HAP-1 (cell line): ENCODE results near the gene ATG2B.
"Not testable (repeated sequence)": the region's sequence is repeated elsewhere in the genome, so short reads cannot be mapped to it uniquely, and the experiment has no call there.

ENCODE experiments used
- DNase-seq, 2 experiments: peaks; one replicate each; pipeline ENCODE4 v3.0.0-alpha.2; 2016 to 2020; ENCODE audit warnings: low spot score in 2 of 2
- H3K27me3 ChIP-seq: fragments of 250-450 bp; sonication (Bioruptor Pico); 2 replicates; pipeline ENCODE4 v1.5.1; 2020; ENCODE audit warnings: low read depth, mild to moderate bottlenecking, moderate library complexity
- H3K36me3 ChIP-seq: fragments of 250-450 bp; sonication (Bioruptor Pico); replicated peaks from 2 replicates; pipeline ENCODE4 v1.5.1; 2020; ENCODE audit warnings: mild to moderate bottlenecking
- H3K4me1 ChIP-seq: fragments of 250-450 bp; sonication (Bioruptor Pico); 2 replicates; pipeline ENCODE4 v1.5.1; 2020; ENCODE audit warnings: mild to moderate bottlenecking
- H3K4me3 ChIP-seq: fragments of 250-450 bp; sonication (Bioruptor Pico); 2 replicates; pipeline ENCODE4 v1.5.1; 2020; ENCODE audit warnings: mild to moderate bottlenecking, moderate library complexity
- H3K9me3 ChIP-seq: fragments of 250-450 bp; sonication (Bioruptor Pico); 2 replicates; pipeline ENCODE4 v1.5.1; 2020; ENCODE audit warnings: mild to moderate bottlenecking, moderate library complexity
- in situ Hi-C: fragments of 300-500 bp; cut with MboI; formaldehyde crosslinking; loops from 3 replicates; pipeline ENCODE4 v1.14.3; 2020; ENCODE audit warnings: low sequenced_read_pairs, inconsistent platforms, mixed read lengths

The ATG2B gene

DNA sequence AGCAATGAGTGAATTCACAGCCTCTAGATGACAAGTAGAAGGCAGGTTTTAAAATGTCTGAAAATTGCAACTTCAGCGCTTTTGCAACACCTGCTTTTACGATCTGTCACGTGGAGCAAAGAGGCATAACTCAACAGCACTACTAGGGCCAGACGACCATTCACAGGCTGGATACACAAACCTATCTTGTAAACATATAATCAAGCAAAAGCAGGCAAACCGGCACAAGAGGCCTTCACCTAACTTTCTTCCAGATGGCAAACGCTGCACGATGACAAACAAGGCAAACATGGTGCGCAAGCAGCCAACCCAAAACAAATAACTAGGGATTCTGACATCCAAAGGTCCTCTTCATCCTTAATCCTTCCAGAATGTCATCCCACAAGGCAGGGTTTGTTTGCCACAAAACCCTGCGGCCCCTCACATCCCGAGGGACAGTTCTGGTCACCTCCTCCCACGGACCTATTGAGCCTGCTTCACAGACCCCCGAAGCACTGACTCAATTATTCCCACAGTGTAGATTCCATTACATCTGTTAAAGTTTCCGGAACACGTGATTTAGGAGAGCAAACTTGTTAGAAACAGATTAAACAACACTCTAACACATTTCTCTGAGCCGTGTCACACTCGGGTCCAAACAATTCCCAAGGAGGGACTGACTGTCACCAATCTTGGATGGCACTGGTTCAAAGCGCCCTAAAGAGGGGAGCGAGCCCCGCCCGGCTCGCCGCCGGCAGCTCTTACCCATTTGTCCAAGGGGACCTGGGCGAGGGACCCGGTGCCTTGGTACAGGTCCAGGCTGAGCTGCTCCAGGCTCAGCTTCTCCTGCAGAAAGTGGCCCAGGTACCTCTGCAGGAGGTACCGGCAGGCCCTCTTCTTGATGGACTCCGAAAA, 823 bp downstream of the ATG2B start:
- Histone ChIP-seq H3K36me3 (no peaks in the 10 kb centered on the region; the same call in 1 of the 2 replicates), H3K4me1 (peaks cover 16% of the 10 kb centered on the region), H3K27me3 (no peaks in the 10 kb centered on the region), H3K4me3 (peak overlapping the region; percentile 93), H3K9me3 (no peaks in the 10 kb centered on the region)
- in situ Hi-C loops, result no loop called here
- peak; percentile 23 to 55 for DNase-seq

DNA sequence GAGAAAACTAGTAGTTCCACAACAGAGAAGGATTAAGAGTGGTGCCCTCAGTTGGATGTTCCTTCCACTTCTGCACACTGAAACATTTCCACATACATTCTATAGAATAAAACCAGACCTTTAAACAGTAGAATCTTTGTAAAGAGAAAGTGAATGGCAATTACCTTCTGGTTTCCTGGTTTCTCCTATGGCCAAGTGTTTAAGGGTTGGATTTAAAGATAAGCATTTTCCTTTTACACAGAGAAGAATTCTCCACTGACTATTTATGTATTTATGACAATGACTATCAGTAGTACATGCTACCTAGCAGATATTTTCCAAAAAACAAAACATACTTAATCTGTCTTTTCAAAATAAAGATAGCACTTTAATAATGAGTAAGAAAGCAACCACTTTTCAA, 3.2 kb downstream of the ATG2B start:
- no peak for DNase-seq
- Histone ChIP-seq H3K4me1 (peaks cover 16% of the 10 kb centered on the region), H3K9me3 (no peaks in the 10 kb centered on the region), H3K36me3 (no peaks in the 10 kb centered on the region; the same call in 1 of the 2 replicates), H3K4me3 (no peak overlapping the region), H3K27me3 (no peaks in the 10 kb centered on the region)
- in situ Hi-C loops, result no loop called here

DNA sequence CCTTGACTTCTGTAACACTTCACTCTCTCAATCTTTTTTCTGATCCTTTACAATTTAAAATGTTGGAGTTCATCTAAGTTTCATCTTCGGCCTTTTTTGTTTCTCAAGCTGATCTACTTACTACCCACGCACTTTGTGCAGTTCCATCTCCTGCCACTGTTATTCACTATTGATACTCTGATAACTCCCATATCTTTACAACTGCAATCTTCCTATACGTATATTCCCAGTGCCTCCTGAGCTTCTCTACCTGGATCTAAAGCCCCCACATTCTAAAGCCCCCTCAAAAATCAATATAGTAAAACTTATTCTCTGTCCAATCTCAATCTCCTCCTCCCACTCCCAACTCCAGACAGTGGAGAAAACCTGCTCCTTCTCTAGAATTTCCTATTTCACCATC, 5.9 kb downstream of the ATG2B start:
- H3K9me3 ChIP-seq, result no peaks in the 10 kb centered on the region
- no peaks in the 10 kb centered on the region for H3K27me3 ChIP-seq
- no peaks in the 10 kb centered on the region for H3K36me3 ChIP-seq
- DNase-seq, result no peak
- no peak overlapping the region for H3K4me3 ChIP-seq
- peaks cover 11% of the 10 kb centered on the region for H3K4me1 ChIP-seq
- in situ Hi-C loops, result no loop called here

DNA sequence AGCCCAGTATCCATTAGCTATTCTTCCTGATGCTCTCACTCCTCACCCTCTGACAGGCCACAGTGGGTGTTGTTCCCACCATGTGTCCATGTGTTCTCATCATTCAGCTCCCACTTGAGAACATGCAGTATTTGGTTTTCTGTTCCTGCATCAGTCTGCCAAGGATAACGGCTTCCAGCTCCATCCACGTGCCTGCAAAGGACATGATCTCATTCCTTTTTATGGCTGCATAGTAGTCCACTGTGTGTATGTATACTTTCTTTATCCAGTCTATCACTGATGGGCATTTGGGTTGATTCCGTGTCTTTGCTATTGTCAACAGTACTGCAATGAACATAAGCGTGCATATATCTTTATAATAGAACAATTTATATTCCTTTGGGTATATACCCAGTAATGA, 8.9 kb downstream of the ATG2B start:
- H3K9me3 ChIP-seq, result no peaks in the 10 kb centered on the region
- no peak overlapping the region for H3K4me3 ChIP-seq
- no peak for DNase-seq
- in situ Hi-C loops, result no loop called here
- H3K36me3 ChIP-seq, result no peaks in the 10 kb centered on the region
- peaks cover 9% of the 10 kb centered on the region for H3K4me1 ChIP-seq
- H3K27me3 ChIP-seq, result no peaks in the 10 kb centered on the region

DNA sequence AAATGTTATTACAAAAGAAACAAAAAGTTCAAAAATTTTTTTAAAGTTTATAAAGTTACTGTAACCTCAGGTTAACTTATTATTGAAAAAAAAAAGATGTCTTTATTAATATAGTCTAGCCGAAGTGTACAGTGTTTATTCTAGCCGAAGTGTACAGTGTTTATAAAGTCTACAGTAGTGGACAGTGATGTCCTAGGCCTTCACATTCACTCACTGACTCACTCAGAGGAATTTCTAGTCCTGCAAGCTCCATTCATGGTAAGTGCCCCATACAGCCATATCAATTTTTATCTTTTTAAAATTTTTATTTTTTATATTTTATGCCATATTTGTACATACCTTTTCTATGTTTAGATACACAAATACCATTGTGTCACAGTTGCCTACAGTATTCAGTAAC, 10.4 kb downstream of the ATG2B start:
- H3K27me3 ChIP-seq, result no peaks in the 10 kb centered on the region
- peaks cover 9% of the 10 kb centered on the region for H3K4me1 ChIP-seq
- H3K36me3 ChIP-seq, result no peaks in the 10 kb centered on the region
- no peak for DNase-seq
- H3K4me3 ChIP-seq, result no peak overlapping the region
- H3K9me3 ChIP-seq, result no peaks in the 10 kb centered on the region
- in situ Hi-C loops, result no loop called here

DNA sequence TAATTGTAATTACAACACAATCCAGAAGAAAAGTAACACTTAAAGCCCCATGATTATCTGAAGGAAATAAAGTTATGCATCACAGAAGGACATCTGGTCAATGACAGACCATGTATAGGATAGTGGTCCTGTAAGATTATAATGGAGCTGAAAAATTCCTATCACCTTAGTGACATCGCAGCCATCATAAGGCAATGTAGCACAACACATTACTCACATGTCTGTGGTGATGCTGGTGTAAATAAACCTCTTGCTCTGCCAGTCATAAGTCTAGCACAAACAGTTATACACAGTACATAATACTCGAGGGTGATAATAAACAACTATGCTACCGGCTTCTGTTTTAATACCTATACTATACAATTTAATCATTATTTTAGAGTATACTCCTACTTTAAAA, 11.2 kb downstream of the ATG2B start:
- H3K4me3 ChIP-seq, result no peak overlapping the region
- H3K4me1 ChIP-seq, result peaks cover 9% of the 10 kb centered on the region
- no peaks in the 10 kb centered on the region for H3K27me3 ChIP-seq
- in situ Hi-C loops, result no loop called here
- H3K9me3 ChIP-seq, result no peaks in the 10 kb centered on the region
- no peaks in the 10 kb centered on the region for H3K36me3 ChIP-seq
- DNase-seq, result no peak

DNA sequence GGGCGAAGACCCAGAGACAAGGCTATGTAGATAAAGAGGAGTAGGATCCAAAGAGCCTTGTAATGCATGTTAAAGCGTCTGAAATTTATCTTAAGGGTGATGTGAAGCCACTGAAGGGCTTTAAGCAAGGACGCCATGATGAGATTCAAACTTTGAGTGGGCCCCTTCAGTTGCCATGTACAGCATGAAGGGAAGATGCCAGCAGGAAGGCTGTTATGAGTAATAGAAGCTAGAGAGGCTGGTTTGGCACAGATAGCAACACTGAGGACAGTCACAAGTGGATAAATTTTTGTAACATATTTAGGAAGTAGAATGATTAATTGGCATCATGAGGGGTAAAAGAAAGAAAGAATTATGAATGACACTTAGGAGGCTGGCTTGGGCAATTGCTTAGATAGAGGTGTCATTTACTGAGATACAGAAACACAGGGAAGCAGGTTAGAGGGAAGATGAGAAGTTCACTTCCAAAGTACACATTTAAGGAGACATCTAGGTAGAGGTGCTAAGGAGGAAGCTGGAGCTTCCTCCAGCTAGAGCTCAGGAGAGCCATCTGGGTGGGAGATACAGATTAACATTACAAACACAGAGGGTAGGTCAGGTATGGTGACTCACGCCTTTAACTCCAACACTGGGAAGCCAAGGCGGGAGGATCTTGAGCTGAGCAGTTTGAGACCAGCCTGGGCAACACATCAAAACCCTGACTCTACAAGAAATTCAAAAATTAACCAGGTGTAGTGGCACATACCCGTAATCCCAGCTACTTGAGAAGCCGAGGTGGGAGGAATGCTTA, 13.7 kb downstream of the ATG2B start:
- H3K4me1 ChIP-seq, result peaks cover 9% of the 10 kb centered on the region
- no peaks in the 10 kb centered on the region for H3K36me3 ChIP-seq
- no peak overlapping the region for H3K4me3 ChIP-seq
- in situ Hi-C loops, result no loop called here
- no peak for DNase-seq
- no peaks in the 10 kb centered on the region for H3K27me3 ChIP-seq
- H3K9me3 ChIP-seq, result no peaks in the 10 kb centered on the region

DNA sequence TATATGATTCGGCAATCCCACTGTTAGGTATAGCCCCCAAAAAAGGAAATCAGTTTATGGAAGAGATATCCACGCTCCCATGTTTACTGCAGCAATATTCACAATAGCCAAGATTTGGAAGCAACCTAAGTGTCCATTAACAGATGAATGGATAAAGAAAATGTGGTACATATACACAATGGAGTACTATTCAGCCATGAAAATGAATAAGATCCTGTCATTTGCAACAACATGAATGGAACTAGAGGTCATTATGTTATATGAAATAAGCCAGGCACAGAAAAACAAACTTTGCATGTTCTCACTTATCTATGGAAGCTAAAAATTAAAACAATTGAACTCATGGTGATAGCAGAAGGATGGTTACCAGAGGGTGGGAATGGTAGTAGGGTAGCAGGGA, 15.2 kb downstream of the ATG2B start:
- H3K36me3 ChIP-seq, in situ Hi-C loops, H3K9me3 ChIP-seq, H3K27me3 ChIP-seq, H3K4me1 ChIP-seq, H3K4me3 ChIP-seq, DNase-seq: not testable (repeated sequence)

DNA sequence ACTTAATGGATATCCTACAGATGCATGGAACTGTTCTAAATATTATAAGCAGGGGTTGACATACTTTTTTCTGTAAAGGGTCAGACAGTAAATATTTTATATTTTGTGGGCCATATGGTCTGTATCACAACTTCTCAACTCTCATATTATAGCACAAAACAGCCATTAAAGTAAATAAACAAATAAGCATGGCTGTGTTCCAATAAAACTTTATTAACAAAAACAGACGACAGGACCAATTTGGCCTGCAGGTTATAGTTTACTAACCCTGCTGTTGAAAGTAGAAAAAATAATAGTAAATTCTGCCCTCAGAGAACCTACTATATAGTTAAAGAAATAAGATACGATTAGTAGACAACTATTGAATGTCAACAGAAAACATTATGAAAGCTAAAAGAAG, 17.5 kb downstream of the ATG2B start:
- no peaks in the 10 kb centered on the region for H3K36me3 ChIP-seq
- no peaks in the 10 kb centered on the region for H3K9me3 ChIP-seq
- no peak for DNase-seq
- in situ Hi-C loops, result no loop called here
- peaks cover 6% of the 10 kb centered on the region for H3K4me1 ChIP-seq
- no peaks in the 10 kb centered on the region for H3K27me3 ChIP-seq
- no peak overlapping the region for H3K4me3 ChIP-seq

DNA sequence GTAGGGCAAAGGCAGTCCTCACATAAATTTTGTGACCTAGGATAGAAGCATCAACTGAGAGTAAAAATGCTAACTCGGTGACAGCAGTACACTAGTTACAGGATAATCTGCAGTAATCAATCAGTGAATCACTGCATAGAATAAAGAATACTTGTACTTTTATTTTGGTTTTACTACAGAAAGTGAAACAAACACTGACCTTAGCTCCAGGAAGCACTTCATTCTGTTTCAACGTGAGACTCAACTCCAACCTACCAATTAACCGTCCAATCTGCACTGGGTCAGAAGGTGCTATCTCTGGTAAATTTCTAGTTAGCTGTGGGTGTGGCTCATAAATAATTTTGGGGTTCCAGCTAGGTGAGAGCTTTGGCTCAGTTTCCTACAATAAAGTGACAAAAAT, 21.8 kb downstream of the ATG2B start:
- DNase-seq, result no peak
- Histone ChIP-seq H3K4me3 (no peak overlapping the region), H3K36me3 (peaks cover 8% of the 10 kb centered on the region; the same call in 1 of the 2 replicates), H3K9me3 (no peaks in the 10 kb centered on the region), H3K27me3 (no peaks in the 10 kb centered on the region), H3K4me1 (no peaks in the 10 kb centered on the region)
- in situ Hi-C loops, result no loop called here

DNA sequence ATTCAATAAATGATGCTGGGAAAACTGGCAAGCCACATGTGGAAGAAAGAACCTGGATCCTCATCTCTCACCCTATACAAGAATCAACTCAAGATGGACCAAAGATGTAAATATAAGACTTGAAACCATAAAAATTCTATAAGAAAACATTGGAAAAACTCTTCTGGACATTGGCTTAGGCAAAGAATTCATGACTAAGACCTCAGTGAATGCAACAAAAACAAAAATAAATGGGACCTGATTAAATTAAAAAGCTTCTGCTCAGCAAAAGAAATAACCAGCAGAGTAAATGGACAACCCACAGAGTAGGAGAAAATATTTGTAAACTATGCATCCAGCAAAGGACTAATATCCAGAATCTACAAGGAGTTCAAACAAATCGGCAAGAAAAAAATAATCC, 24.6 kb downstream of the ATG2B start:
- Histone ChIP-seq H3K4me3 (no peak overlapping the region), H3K9me3 (no peaks in the 10 kb centered on the region), H3K4me1 (no peaks in the 10 kb centered on the region; the same call in 1 of the 2 replicates), H3K27me3 (no peaks in the 10 kb centered on the region), H3K36me3 (peaks cover 8% of the 10 kb centered on the region; the same call in 1 of the 2 replicates)
- DNase-seq, result no peak
- in situ Hi-C loops, result no loop called here

DNA sequence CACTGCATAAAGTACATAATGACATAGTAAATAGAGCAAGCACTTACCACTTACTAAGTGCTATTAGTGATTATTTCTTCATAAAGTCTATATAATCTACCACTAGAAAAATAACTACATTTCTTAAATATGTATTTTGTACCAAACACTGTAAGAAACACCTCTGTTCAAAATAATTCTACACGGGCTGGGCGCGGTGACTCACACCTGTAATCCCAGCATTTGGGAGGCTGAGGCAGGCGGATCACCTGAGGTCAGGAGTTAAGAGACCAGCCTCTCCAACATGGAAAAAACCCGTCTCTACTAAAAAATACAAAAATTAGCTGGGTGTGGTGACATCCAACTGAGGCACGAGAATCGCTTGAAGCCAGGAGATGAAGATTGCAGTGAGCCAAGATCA, 38.9 kb downstream of the ATG2B start:
- H3K36me3 ChIP-seq, result peaks cover 8% of the 10 kb centered on the region; the same call in 1 of the 2 replicates
- H3K9me3 ChIP-seq, result no peaks in the 10 kb centered on the region
- H3K4me3 ChIP-seq, result no peak overlapping the region
- in situ Hi-C loops, result no loop called here
- DNase-seq, result no peak
- H3K4me1 ChIP-seq, result peaks cover 11% of the 10 kb centered on the region
- H3K27me3 ChIP-seq, result no peaks in the 10 kb centered on the region

DNA sequence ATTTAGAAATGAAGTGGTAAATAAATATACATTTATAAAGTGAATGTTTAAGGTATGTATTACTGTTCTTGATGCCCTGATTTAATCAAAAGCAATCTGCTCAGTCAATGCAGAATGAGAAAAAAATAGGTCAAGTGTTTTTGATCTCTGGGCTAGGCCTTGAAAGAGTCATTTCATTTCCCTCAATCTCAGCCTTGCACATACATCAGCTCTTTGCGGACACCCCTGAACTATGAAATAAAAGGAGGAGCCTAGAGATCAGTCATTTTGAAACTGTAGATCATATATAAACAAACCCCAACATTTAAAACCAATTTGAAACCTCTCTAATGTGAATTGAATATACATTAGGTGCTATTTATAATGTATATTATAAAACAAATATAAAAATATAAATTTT, 42.5 kb downstream of the ATG2B start:
- no peaks in the 10 kb centered on the region for H3K9me3 ChIP-seq
- H3K4me3 ChIP-seq, result no peak overlapping the region
- no peaks in the 10 kb centered on the region for H3K27me3 ChIP-seq
- peaks cover 19% of the 10 kb centered on the region for H3K36me3 ChIP-seq
- DNase-seq, result no peak
- peaks cover 11% of the 10 kb centered on the region for H3K4me1 ChIP-seq
- in situ Hi-C loops, result no loop called here

DNA sequence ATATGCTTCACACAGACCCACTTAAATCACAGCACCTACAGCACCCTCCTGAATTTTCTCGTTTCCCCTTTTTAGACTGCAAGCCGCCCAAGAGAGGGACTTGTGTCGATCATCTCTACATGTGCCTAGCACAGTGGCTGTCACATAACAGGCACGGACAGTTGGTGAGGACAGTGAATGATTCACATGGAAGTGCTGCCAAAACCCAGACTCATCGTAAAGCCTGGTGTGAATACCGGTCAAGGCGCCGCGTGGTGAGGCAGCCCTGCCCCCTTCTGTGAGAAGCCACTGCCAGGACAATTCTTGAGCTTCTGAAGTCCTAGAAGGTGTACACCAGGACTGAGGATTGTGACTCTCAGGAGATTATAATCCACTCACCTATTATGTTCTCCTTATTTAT, 44.3 kb downstream of the ATG2B start:
- Histone ChIP-seq H3K9me3 (no peaks in the 10 kb centered on the region), H3K36me3 (peaks cover 21% of the 10 kb centered on the region), H3K4me3 (no peak overlapping the region), H3K27me3 (no peaks in the 10 kb centered on the region), H3K4me1 (peaks cover 11% of the 10 kb centered on the region)
- in situ Hi-C loops, result no loop called here
- DNase-seq, result no peak
